Transverse colon (tissue), 3 donors: Measurements from ENCODE around the gene EPOP.

Experiments
- EP300 ChIP-seq: sonication (generic); formaldehyde crosslinking; IDR thresholded peaks from one replicate; pipeline ENCODE4 v1.6.1; 2017; ENCODE audit warnings: antibody characterized with exemption, low read depth
- POLR2A ChIP-seq: fragments of 450-650 bp; IDR thresholded peaks from one replicate; pipeline ENCODE4 v1.6.1; 2016; ENCODE audit warnings: antibody characterized with exemption, mild to moderate bottlenecking, moderate library complexity
- TF ChIP-seq, protein P1 (sequence below), 5 experiments: fragments of 200-600 bp in 3 of 5; fragments of 450-650 bp in 2 of 5; sonication (generic) in 3 of 5; IDR thresholded peaks; 1 replicate in 2 of 5; 2 replicates in 3 of 5; pipeline ENCODE4 v1.5.1; 2016 to 2017; ENCODE audit warnings: antibody characterized with exemption in 5 of 5, inconsistent platforms in 3 of 5, mild to moderate bottlenecking in 2 of 5, moderate library complexity in 1 of 5

DNA sequence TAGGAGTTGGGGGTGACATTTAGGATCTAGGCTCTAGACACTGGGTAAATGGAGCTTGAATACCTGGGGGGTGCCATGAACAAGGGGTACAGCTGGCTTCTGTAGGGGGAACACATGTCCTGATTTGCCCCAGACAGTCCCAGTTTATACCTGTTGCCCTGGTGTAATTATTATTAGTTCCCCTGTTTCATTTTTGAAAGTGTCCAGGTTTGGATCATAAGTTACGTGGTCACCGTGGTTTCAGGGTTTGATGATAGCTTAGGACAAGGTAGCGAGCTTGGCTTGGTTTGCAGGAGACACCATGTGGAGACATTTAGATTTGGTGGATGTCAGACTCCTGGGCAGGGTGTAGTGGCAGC lies 35.8 kb upstream of the EPOP start:
- TF ChIP-seq EP300 (no peak), POLR2A (no peak)
- TF ChIP-seq, protein P1, sequence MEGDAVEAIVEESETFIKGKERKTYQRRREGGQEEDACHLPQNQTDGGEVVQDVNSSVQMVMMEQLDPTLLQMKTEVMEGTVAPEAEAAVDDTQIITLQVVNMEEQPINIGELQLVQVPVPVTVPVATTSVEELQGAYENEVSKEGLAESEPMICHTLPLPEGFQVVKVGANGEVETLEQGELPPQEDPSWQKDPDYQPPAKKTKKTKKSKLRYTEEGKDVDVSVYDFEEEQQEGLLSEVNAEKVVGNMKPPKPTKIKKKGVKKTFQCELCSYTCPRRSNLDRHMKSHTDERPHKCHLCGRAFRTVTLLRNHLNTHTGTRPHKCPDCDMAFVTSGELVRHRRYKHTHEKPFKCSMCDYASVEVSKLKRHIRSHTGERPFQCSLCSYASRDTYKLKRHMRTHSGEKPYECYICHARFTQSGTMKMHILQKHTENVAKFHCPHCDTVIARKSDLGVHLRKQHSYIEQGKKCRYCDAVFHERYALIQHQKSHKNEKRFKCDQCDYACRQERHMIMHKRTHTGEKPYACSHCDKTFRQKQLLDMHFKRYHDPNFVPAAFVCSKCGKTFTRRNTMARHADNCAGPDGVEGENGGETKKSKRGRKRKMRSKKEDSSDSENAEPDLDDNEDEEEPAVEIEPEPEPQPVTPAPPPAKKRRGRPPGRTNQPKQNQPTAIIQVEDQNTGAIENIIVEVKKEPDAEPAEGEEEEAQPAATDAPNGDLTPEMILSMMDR (IDR thresholded peaks at IDR 0.05), result no peak
